ENCODE measurements around the gene ZNF862.

ZNF862 gene

GRCh38 chr7:149846436-149847046 lies 8.4 kb downstream of the ZNF862 start:
- DNase-seq: no peak

DNA sequence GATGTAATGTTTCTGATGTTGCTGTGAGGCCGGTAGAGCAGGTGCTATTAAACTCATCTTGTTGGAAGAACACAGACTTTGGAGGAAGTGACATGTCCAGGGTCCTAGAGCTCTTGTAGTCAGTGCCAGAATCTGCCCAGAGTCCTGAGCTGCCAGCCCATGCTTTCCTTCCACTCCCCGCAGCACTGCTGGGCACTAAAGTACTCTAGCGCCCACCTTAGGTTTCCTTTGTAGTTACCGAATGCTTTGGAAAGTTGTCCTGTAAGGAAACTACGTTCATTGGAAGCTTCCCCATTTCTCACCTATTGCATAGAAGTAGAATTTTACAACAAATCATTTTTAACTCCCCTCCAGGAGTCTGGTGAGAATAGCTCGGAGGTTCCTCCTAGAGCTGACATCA lies 11.0 kb downstream of the ZNF862 start:
- no peak for DNase-seq

- no peak for DNase-seq
Observed at GRCh38 chr7:149850007-149850594, 11.9 kb downstream of the ZNF862 start.

DNA sequence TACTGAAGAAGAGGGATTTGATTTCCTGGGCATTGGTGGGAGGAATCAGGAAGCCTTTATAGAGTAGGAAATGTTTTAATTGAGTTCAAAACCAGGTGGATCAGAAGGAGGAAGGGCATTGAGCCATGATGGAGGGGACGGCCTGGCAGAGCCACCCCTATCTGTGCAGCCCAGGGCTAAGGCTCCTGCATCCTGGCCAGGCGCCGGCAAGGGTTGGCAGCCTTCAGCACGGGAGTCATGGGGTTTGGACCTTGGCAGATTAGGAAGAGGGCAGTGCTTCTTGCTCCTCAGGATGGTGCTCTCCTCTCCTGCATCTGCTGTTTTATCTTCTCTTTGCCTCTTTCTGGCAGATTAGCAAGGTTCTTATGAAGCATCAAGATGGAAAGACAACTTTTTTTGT lies 12.5 kb downstream of the ZNF862 start:
- DNase-seq: no peak

GRCh38 chr7:149851449-149851848 lies 13.3 kb downstream of the ZNF862 start:
- no peak for DNase-seq

GRCh38 chr7:149853157-149853556 lies 15.0 kb downstream of the ZNF862 start:
- no peak for DNase-seq

DNA sequence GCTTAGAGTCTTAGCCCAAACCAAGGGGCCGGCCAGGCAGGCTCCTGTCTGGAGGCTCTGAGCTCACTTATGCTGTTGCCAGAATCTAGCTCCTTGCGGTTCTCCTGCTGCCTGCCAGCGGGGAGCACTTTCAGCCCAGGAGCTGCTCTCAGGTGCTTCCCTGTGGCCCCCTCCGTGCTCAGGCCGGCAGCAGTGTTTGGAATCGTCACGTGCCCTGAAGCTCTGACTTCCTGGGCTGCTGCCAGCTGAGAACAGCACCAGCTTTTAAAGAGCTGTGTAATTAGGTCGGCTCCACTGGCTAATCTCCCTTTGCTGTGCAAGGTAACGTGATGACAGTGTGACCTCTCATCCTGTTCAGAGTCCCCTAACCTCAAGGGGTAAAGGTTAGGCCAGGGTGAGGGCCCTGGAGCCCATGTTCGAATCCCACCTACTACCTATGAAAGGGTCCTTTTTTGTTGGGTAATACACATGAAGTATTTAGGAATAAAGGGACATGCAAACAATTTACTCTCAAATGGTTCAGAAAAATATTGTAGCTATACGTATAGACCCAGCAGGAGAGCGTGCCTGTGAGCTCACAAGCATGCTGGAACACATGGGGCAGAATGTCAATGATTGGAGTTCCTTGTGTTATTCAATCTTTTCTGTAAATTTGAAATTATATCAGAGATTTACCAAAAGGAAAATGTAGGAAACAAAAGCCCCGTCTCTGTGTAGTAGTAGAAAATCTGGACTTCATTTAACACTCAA lies 16.6 kb downstream of the ZNF862 start:
- DNase-seq: no peak

DNA sequence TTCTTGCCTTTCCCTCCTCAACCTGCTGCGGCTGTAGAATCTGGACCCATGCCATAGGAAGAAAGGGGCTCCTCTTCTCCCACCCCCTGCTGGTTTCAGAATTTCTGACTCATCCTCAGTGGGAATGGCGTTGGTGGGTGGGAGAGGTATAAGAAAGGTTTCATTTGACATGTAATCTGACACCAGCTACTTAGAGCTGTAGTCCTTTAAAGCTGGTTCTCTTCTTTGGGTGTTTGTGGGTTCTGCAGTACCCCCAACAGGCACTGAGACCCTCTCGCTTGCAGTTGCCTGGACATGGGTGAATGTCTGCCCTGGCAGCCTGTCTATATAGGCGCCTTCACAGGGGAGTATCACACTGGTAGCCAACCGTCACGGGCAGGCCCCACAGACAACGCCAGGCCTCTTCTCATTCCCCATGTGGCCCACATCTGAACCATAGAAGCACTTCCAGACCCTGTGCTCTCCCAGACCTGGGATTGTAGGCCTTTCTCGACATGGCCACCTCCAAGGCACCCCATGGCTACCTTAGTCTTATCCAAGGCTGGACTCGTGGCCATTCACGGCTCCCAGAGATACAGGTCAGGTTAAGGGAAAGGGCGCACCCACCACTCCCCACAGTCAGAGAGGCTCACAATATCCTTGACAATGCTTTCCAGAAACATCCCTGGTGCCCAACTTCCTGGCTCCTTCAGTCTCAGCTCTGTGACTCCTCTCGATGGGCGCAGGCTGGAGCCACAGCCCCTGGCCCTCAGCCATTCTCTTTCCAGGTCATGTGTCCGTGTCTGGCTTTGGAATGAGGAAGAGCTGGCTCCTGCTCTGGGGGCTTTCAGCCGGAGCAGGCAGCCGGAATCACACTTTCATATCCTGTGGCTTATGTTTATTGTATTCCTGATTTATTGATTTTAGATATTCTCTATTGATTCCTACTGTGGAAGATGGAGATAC lies 17.5 kb downstream of the ZNF862 start:
- DNase-seq: no peak

DNA sequence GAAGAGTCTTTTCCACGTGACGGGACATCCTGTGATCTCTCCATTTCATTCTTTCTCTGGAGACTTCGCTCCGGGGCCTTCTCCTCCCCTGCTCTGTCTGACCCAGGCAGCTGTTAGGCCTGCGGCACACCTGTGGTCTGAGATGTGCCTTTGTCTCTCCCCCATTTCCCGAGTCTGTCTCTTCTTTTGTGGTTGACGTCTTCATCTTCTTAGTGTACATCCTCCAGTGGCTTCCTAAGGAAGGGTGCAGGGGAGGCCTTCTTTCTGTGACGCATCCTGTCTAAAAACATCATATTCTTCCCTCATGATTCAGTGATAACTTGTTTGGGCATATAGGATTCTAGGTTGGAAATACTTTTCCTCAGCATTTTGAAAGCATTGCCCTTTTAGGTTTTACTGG lies 18.4 kb downstream of the ZNF862 start:
- DNase-seq: no peak

DNA sequence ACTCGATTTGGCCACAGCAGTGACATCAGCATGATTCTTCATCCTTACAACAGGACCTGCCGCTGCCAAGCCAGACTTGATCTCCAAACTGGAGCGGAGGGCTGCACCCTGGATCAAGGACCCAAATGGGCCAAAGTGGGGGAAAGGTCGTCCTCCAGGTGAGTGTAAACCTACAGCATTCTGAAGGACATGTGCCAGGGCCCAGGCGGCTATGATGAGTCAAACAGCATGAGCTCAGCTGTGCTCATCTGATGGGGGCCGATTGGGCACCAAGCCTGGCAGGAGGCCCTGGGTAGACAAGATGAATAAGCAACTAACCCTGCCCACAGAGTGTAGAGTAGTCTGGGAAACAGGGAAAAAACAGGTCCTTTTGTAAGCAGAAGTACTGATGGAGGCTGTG lies 21.2 kb downstream of the ZNF862 start:
- no peak for DNase-seq

DNA sequence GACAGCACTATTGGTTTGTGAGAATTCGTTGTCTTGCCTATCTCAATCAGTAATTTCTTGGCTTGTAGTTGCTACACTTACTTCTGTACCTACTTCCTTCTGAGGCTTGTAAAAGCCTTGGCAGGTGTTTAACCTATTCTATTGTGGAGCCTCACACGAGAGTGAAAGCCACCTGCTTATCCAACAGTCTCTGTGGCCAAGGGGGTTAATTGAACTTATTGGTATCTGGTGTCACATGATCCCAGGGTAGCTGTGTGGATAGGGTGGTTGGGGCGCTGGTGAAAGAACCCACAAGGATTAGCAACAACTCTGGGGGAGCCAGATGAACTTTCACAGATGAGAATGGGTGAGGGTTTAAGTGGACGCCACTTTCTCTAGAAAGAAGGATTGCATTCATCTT lies 21.7 kb downstream of the ZNF862 start:
- DNase-seq: no peak

GRCh38 chr7:149860821-149861727 lies 22.9 kb downstream of the ZNF862 start:
- DNase-seq: no peak

GRCh38 chr7:149861728-149862045 lies 23.5 kb downstream of the ZNF862 start:
- DNase-seq: no peak

GRCh38 chr7:149862156-149862555 lies 24.0 kb downstream of the ZNF862 start:
- no peak for DNase-seq

DNA sequence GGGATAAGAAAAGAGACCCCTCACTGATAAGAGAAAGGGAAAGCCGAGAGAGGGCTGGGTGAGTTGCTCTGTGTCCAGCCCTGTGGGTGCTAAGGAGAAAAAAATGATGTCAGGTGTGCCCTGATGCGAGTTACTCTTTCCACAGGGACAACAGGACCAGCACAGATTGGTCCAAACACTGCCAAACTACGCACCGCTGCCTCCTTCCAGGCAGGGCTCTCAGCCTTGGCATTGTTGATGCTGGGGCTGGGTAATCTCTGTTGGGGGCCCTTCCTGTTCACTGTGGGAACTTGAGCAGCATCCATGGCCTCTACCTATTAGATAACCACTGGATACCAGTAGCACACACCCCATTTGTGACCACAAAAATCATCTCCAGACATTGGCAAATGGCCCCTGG lies 25.3 kb downstream of the ZNF862 start:
- no peak for DNase-seq

- DNase-seq: no peak
Observed at GRCh38 chr7:149864023-149864422, 25.8 kb downstream of the ZNF862 start.

DNA sequence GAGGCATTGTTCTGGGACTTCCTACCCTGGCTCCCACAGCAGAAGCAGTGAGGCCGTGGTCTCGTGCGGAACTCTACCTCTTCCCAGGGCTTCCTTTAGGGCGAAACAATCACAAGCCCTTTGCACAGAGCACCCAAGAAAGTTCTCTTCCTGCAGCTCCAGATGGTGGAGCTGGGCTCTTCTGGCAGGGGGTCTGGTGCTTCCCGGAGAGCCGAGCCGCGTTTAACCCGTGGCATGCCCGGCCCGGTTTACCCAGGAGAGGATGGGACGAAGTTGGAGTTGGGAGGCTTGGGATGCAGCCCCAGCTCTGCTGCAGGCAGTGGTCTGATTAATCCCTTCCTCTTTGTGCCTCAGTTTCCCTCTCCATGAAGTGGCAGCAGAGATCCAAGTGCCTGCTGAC lies 26.6 kb downstream of the ZNF862 start:
- DNase-seq: no peak

DNA sequence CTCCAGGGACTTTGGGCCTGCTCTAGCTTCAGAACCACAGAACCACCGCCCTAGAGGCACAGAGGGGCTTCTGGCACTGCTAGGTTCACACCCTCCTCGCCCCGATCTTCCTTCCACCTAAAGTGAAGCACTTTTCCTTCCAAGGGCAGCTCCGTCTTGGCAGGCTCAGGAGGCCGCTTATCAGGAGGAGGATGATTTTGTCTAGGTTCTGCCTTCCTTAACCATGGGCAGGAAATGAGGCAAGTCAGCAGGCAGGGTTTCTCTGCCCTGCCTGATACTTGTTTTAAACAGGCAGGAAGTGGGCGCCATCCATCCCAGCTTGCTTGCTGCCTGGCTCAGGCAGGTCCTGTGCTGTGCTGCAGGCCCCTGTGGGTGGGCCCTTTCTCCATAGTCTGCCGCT lies 27.3 kb downstream of the ZNF862 start:
- DNase-seq: peak; percentile 60

DNA sequence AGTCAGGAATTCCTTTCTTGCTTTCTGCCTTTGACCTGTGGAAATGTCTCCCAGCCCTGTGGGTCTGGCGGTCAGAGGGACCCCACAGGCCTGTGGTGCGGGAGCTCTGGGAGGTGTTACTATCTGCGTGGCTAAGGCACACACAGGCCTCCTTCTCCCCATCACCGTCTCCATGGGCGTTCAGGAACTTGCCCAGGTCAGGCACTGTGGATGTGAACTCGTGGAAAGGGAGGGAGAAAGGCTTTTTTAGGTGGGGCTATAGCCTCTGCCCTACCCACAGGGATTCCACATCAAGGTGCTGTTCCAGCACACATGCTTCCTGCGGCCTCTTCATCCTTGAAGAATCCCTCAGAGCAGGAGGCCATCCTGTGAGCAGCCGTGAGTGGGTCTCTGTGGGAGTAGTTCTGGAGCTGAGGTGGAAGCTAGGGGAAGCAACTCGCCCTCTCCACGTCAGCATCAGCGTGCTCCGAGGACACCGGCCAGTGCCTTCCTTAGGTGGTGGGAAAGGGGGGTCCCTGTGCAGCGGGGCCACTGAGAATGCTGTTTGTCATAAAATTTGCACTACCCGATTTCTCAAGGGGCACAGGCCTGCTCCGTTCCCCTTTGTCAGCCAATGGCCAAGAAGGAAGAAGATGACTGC lies 28.1 kb downstream of the ZNF862 start:
- DNase-seq: no peak

GRCh38 chr7:149866779-149867447 lies 28.7 kb downstream of the ZNF862 start:
- peak; percentile 47 for DNase-seq
